Mucosa of gallbladder (tissue), 1 donor: ENCODE measurements around the gene IGSF22. TPM values are rescaled to one million over a fixed set of nuclear protein-coding genes. Genes with fewer than 3 reads are reported as not detected.

ENCODE experiments used
- DNase-seq: peaks from one replicate; pipeline ENCODE4 v3.0.0-alpha.2; 2020; ENCODE audit warnings: low spot score
- total RNA-seq: library from RNA; stranded (reverse); gene quantifications from one replicate; pipeline ENCODE4 v1.2.1, GENCODE V29; 2021
- donor health status: DM: no; HTN: no; CAD: no.

Gene IGSF22
- total RNA-seq, 1 donor from 2014 or later = 4.9 TPM

- DNase-seq = no peak
Measured at GRCh38 chr11:18713646-18714442, 12.1 kb downstream of the IGSF22 start.

GRCh38 chr11:18710545-18710944 lies 15.4 kb downstream of the IGSF22 start:
- DNase-seq = no peak

- DNase-seq = no peak
Measured at GRCh38 chr11:18709414-18709813, 16.6 kb downstream of the IGSF22 start.

GRCh38 chr11:18707811-18708340 lies 18.1 kb downstream of the IGSF22 start:
- no peak for DNase-seq

GRCh38 chr11:18706330-18707243 lies 19.4 kb downstream of the IGSF22 start:
- peak; percentile 68 for DNase-seq

- peak; percentile 35 for DNase-seq
Measured at GRCh38 chr11:18705651-18706281, 20.2 kb downstream of the IGSF22 start.

- DNase-seq = no peak
Measured at GRCh38 chr11:18704698-18705097, 21.3 kb downstream of the IGSF22 start.

- DNase-seq = no peak
Measured at GRCh38 chr11:18704045-18704645, 21.8 kb downstream of the IGSF22 start.

GRCh38 chr11:18703001-18703763 lies 22.8 kb downstream of the IGSF22 start:
- no peak for DNase-seq

GRCh38 chr11:18701614-18702216 lies 24.3 kb downstream of the IGSF22 start:
- no peak for DNase-seq

GRCh38 chr11:18700872-18701271 lies 25.1 kb downstream of the IGSF22 start:
- DNase-seq = no peak

- no peak for DNase-seq
Measured at GRCh38 chr11:18700375-18700774, 25.6 kb downstream of the IGSF22 start.

GRCh38 chr11:18699848-18700261 lies 26.1 kb downstream of the IGSF22 start:
- no peak for DNase-seq

GRCh38 chr11:18699269-18699596 lies 26.8 kb downstream of the IGSF22 start:
- no peak for DNase-seq

GRCh38 chr11:18698341-18699268 lies 27.4 kb downstream of the IGSF22 start, which contains the start of gene TMEM86A:
Gene TMEM86A (plus strand): TSS chr11:18698779. CDS start chr11:18698887, 108 bp downstream.
- peak; percentile 94 for DNase-seq

- no peak for DNase-seq
Measured at GRCh38 chr11:18697576-18697975, 28.4 kb downstream of the IGSF22 start.

- no peak for DNase-seq
Measured at GRCh38 chr11:18696638-18697225, 29.3 kb downstream of the IGSF22 start.

- DNase-seq = no peak
Measured at GRCh38 chr11:18692941-18693760, 32.8 kb downstream of the IGSF22 start.
